ENCODE measurements around the gene SLC27A4. TPM values are rescaled to one million over a fixed set of nuclear protein-coding genes. Genes with fewer than 3 reads are reported as not detected.

SLC27A4 gene
- polyA plus RNA-seq, 2 of the 4 experiments (the other 2 are of a cell fraction), result 14.5 to 27.0 TPM

DNA sequence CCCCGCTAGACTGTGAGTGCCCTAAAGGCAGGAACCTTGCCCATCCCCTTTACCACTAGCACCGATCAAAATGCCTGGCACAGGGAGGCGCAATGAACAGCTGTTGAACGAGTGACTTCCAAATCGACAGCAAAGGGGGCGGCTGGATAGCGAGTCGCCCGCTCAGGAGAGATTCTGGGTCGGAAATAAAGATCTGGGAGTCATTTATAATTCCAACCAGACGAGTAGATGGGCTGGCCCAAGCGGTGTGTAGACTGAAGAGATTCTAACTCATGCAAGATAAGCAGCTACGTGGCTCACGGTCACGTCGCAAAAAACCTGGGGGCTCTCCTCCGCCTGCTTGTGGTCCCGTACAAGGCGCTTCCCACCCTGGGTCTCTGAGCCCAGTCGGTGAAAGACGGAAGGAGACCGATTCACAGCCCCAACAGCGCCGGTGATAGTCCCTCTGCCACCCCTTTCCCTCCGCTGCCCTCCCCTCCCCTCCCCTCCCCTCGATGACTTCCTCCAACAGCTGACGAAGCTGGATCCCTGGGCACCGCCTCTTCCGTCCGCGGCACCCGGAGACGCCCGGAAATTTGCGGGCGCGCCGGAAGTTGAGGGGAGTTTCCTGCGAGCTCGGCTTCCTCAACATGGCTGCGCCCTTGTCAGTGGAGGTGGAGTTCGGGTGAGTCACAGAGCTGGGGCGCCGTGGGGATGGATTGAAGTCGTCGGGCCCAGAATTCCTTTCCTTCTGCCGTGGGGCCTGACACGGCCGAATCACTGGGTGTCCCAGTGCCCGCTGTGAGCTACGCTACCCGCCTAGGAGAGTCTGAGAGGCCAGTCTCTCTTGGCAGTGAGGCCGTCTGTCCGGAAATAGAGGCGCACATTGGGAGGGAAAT lies 30.7 kb downstream of the SLC27A4 start, which contains the start of gene URM1 (continued):
- TF ChIP-seq, protein P1, sequence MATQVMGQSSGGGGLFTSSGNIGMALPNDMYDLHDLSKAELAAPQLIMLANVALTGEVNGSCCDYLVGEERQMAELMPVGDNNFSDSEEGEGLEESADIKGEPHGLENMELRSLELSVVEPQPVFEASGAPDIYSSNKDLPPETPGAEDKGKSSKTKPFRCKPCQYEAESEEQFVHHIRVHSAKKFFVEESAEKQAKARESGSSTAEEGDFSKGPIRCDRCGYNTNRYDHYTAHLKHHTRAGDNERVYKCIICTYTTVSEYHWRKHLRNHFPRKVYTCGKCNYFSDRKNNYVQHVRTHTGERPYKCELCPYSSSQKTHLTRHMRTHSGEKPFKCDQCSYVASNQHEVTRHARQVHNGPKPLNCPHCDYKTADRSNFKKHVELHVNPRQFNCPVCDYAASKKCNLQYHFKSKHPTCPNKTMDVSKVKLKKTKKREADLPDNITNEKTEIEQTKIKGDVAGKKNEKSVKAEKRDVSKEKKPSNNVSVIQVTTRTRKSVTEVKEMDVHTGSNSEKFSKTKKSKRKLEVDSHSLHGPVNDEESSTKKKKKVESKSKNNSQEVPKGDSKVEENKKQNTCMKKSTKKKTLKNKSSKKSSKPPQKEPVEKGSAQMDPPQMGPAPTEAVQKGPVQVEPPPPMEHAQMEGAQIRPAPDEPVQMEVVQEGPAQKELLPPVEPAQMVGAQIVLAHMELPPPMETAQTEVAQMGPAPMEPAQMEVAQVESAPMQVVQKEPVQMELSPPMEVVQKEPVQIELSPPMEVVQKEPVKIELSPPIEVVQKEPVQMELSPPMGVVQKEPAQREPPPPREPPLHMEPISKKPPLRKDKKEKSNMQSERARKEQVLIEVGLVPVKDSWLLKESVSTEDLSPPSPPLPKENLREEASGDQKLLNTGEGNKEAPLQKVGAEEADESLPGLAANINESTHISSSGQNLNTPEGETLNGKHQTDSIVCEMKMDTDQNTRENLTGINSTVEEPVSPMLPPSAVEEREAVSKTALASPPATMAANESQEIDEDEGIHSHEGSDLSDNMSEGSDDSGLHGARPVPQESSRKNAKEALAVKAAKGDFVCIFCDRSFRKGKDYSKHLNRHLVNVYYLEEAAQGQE (IDR thresholded peaks at IDR 0.05), result no peak
- TF ChIP-seq GATA3 (IDR thresholded peaks at IDR 0.05; ENCODE audit: borderline replicate concordance), result no peak; the same call in none of the 2 replicates
- no peak for TF ChIP-seq CBX2 (IDR thresholded peaks at IDR 0.05; ENCODE audit: borderline replicate concordance, low read depth)
- no peak for TF ChIP-seq ZFP36 (IDR thresholded peaks at IDR 0.05; ENCODE audit: borderline replicate concordance, partially characterized antibody)
- TF ChIP-seq ZNF302 (CRISPR knock-in tag; IDR thresholded peaks at IDR 0.05), result no peak
- TF ChIP-seq E2F6 (IDR thresholded peaks at IDR 0.05; ENCODE audit: borderline replicate concordance, low read depth), result no peak
- no peak for TF ChIP-seq KDM1A (IDR thresholded peaks at IDR 0.05; ENCODE audit: low read depth)
- no peak for TF ChIP-seq CHD2 (IDR thresholded peaks at IDR 0.05; ENCODE audit: low read length, partially characterized antibody)
- TF ChIP-seq ZSCAN20 (CRISPR knock-in tag; IDR thresholded peaks at IDR 0.05), result no peak
- no peak for TF ChIP-seq EHF (CRISPR knock-in tag; IDR thresholded peaks at IDR 0.05)
- TF ChIP-seq CBX8 (IDR thresholded peaks at IDR 0.05), result no peak
- no peak for TF ChIP-seq ATOH8 (CRISPR knock-in tag; IDR thresholded peaks at IDR 0.05; ENCODE audit: low read depth)
- no peak for TF ChIP-seq TFCP2L1 (CRISPR knock-in tag; IDR thresholded peaks at IDR 0.05)
- TF ChIP-seq HEYL (CRISPR knock-in tag; IDR thresholded peaks at IDR 0.05), result no peak
- peak; percentile 83 for TF ChIP-seq POLR2A (IDR thresholded peaks at IDR 0.05; ENCODE audit: low read length)
- TF ChIP-seq TP53 (CRISPR knock-in tag; IDR thresholded peaks at IDR 0.05), result no peak

- FAIRE-seq (no peak), DNase-seq (ENCODE audit: low read depth in 1 of 2, low spot score in 1 of 2) (no peak), ATAC-seq (no peak)
- CTCF ChIA-PET, result interaction anchor here (0.6 to 5.0 kb wide), 10 partner anchors 10 to 76 kb away, joined by 3 to 39 read pairs (median 5); partner anchors contain the start of gene CERCAM
- peak overlapping the region; percentile 83 for H3K4me3 ChIP-seq
- 0% methylated on average over 10 of the region's 10 CpGs for WGBS (ENCODE audit: missing lambda C conversion rate)
- POLR2A ChIA-PET, result interaction anchor here (0.6 to 2.3 kb wide), 10 partner anchors 10 to 200 kb away, joined by 3 to 34 read pairs (median 5); partner anchors contain the start of genes CERCAM, GOLGA2, SLC27A4 and SWI5
- peaks cover 19% of the 10 kb centered on the region; the same call in 2 of the 3 replicates for H3K4me1 ChIP-seq
- peak; percentile 52; the same call in 1 of the 2 replicates for TF ChIP-seq KDM5A (IDR thresholded peaks at IDR 0.05)
- TF ChIP-seq, protein P2, sequence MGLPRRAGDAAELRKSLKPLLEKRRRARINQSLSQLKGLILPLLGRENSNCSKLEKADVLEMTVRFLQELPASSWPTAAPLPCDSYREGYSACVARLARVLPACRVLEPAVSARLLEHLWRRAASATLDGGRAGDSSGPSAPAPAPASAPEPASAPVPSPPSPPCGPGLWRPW (IDR thresholded peaks at IDR 0.05), result no peak
- no peaks in the 10 kb centered on the region for H3K9me3 ChIP-seq
- H3K4me2 ChIP-seq, result peak overlapping the region; percentile 96
- H3K27ac ChIP-seq, result peak overlapping the region; percentile 89 to 90
Observed at GRCh38 chr9:128371630-128372117, 31.3 kb downstream of the SLC27A4 start.

Measured in A549 (cell line).